Tibial artery (tissue), 4 donors: ENCODE data around the gene ADARB2.

Experiments used
- DNase-seq, 2 donors: peaks; one replicate each; pipeline ENCODE4 v3.0.0-alpha.2; 2019
- H3K27ac ChIP-seq, 2 donors: fragments of 200-600 bp; sonication (generic) in 1 of 2; 1 replicate in 1 of 2; 2 replicates in 1 of 2; pipeline ENCODE4 v1.5.1; 2018 to 2019; ENCODE audit warnings: mild to moderate bottlenecking in 1 of 2
- H3K27me3 ChIP-seq, 2 donors: fragments of 200-600 bp; sonication (generic) in 1 of 2; one replicate each; pipeline versions ENCODE4 v1.5.1 to v1.6.0; 2016 to 2019
- H3K36me3 ChIP-seq, 3 donors: fragments of 200-600 bp; sonication (generic) in 2 of 3; one replicate each; pipeline ENCODE4 v1.5.1; 2016 to 2019; ENCODE audit warnings: mild to moderate bottlenecking in 2 of 3
- H3K4me1 ChIP-seq, 4 donors: fragments of 200-600 bp; sonication (generic) in 2 of 4; 1 replicate in 3 of 4; 2 replicates in 1 of 4; pipeline ENCODE4 v1.5.1; 2016 to 2019
- H3K4me3 ChIP-seq, 2 donors: fragments of 200-600 bp; sonication (generic) in 1 of 2; 1 replicate in 1 of 2; 2 replicates in 1 of 2; pipeline ENCODE4 v1.5.1; 2018 to 2019; ENCODE audit warnings: mild to moderate bottlenecking in 2 of 2
- H3K9me3 ChIP-seq, 3 donors: fragments of 200-600 bp; sonication (generic) in 1 of 3; one replicate each; pipeline ENCODE4 v1.5.1; 2016 to 2019
- CTCF ChIP-seq, 2 experiments: fragments of 200-600 bp in 1 of 2; fragments of 450-650 bp in 1 of 2; IDR thresholded peaks; one replicate each; pipeline ENCODE4 v1.5.1; 2017 to 2019; ENCODE audit warnings: antibody characterized with exemption in 2 of 2, mild to moderate bottlenecking in 1 of 2, moderate library complexity in 1 of 2
- intact Hi-C: fragments of 100-400 bp; cut with DNase I; formaldehyde crosslinking; loops from one replicate; pipeline ENCODE4 v1.15.0; 2023; ENCODE audit warnings: low total_unique reads

ADARB2 gene

GRCh38 chr10:1244493-1244892 lies 492.8 kb downstream of the ADARB2 start:
- peaks cover 0 to 41% of the 10 kb centered on the region in 2 donors for H3K27me3 ChIP-seq
- H3K27ac ChIP-seq: no peak overlapping the region
- peaks cover 0 to 4% (median 0%) of the 10 kb centered on the region in 4 donors for H3K4me1 ChIP-seq
- intact Hi-C loops: no loop called here
- no peaks in the 10 kb centered on the region for H3K36me3 ChIP-seq
- peaks cover 0 to 3% (median 0%) of the 10 kb centered on the region in 3 donors for H3K9me3 ChIP-seq
- no peak for DNase-seq
- H3K4me3 ChIP-seq: no peak overlapping the region
- TF ChIP-seq CTCF (IDR thresholded peaks at IDR 0.05): no peak

DNA sequence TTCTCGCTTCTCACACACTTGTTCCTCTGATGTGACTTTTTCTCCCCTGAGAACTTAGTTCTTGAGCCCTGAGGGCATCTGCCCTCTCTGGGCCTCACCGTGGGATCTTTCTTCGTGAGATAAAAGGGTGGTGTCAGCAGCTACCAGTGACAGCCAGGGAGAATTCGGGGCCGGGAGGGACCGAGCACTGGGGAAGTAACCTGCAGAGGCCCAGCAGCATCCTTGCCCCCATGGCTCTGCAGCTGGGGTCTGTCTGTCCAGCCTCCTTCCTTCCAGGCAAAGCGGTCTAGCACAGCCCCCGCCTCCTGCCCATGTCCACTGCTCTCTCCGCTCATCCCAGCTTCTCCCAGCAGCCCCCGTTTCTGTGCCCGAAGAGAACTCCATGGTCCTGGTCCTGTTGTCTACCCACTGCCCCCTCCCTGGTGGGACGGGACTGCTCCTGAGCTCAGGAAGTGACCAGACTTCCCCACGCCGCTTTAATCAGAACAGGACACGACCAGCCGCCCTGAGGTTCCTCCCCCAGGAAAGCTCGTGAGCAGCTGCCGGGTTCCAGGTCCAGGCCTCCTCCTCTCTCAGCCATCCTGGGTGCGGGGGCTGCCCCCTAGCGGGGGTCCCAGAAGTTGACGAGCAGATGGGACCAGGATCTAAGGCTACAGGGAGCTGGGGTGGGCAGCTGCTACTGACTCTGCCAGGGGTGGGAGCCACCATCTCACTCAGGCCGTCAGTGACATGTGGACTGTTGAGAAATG lies 493.7 kb downstream of the ADARB2 start:
- H3K4me1 ChIP-seq: peaks cover 0 to 4% (median 0%) of the 10 kb centered on the region in 4 donors
- H3K4me3 ChIP-seq: no peak overlapping the region
- no peak for TF ChIP-seq CTCF (IDR thresholded peaks at IDR 0.05)
- DNase-seq: no peak
- peaks cover 0 to 39% of the 10 kb centered on the region in 2 donors for H3K27me3 ChIP-seq
- intact Hi-C loops: no loop called here
- H3K36me3 ChIP-seq: no peaks in the 10 kb centered on the region
- no peak overlapping the region for H3K27ac ChIP-seq
- peaks cover 0 to 3% (median 0%) of the 10 kb centered on the region in 3 donors for H3K9me3 ChIP-seq

- Histone ChIP-seq H3K9me3 (peaks cover 0 to 3% (median 0%) of the 10 kb centered on the region in 3 donors), H3K36me3 (no peaks in the 10 kb centered on the region), H3K4me3 (no peak overlapping the region), H3K27ac (no peak overlapping the region), H3K27me3 (peaks cover 0 to 33% of the 10 kb centered on the region in 2 donors), H3K4me1 (peaks cover 0 to 4% (median 0%) of the 10 kb centered on the region in 4 donors)
- no peak for TF ChIP-seq CTCF (IDR thresholded peaks at IDR 0.05)
- no peak for DNase-seq
- intact Hi-C loops: no loop called here
Observed at GRCh38 chr10:1242975-1243374, 494.4 kb downstream of the ADARB2 start.

DNA sequence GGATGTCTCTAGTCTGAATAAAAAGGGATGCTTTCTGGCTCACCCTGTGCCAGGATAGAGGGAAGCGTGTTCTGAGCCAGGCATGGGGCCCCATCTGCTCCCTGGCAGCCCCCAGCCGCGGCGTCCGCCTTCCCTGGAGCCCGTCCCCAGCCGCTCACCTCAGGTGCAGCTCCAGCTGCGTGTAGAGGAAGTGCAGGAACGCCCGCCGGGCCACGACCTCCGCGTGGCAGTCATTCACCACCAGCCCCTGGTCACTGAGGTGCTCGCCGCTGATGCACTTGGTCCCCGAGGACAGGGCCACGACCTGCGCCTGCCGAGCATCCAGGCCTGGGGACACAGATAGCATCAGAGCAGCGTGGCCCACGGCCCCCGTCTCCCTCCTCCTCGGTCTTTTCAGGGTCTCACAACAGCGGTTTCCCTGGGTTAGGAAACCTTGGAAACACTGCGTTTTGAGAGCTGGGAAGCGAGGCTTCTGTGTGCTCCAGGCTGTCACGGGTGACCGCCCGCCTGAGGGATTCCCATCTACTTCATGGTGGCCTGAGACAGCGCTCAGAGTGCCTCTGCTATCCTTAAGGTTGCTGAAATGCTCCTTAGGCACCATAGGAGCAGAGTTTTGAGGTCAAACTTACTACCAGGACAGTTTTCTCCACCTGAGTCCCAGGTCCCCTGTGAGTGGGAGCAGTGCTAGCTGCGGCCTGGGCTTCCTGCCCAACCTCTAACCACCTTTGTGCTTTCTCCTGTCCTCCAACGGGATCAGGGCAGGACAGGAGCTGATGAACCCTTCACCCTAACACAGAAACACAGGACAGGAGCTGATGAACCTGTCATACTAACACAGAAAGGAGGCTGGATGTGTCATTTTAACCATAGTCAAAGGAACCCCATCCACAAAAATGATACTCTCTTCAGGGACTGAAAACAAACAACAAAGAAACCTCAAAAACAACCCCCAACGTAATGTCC lies 495.1 kb downstream of the ADARB2 start:
- peaks cover 0 to 3% (median 0%) of the 10 kb centered on the region in 3 donors for H3K9me3 ChIP-seq
- TF ChIP-seq CTCF (IDR thresholded peaks at IDR 0.05): no peak
- DNase-seq: no peak
- H3K36me3 ChIP-seq: no peaks in the 10 kb centered on the region
- peaks cover 0 to 29% of the 10 kb centered on the region in 2 donors for H3K27me3 ChIP-seq
- no peak overlapping the region for H3K4me3 ChIP-seq
- no peak overlapping the region for H3K27ac ChIP-seq
- H3K4me1 ChIP-seq: peaks cover 0 to 4% (median 0%) of the 10 kb centered on the region in 4 donors
- intact Hi-C loops: no loop called here

- peaks cover 0 to 4% (median 0%) of the 10 kb centered on the region in 4 donors for H3K4me1 ChIP-seq
- TF ChIP-seq CTCF (IDR thresholded peaks at IDR 0.05): no peak
- DNase-seq: no peak
- intact Hi-C loops: no loop called here
- H3K27me3 ChIP-seq: peaks cover 0 to 29% of the 10 kb centered on the region in 2 donors
- no peaks in the 10 kb centered on the region for H3K36me3 ChIP-seq
- H3K4me3 ChIP-seq: no peak overlapping the region
- H3K9me3 ChIP-seq: peaks cover 0 to 3% (median 0%) of the 10 kb centered on the region in 3 donors
- H3K27ac ChIP-seq: no peak overlapping the region
Observed at GRCh38 chr10:1241322-1241890, 495.9 kb downstream of the ADARB2 start.
